ENCODE data around the gene TRAM2. TPM values are rescaled to one million over a fixed set of nuclear protein-coding genes. Genes with fewer than 3 reads are reported as not detected.
A peak's percentile ranks its signal among the peaks of the same experiment; 100 is the strongest.

TRAM2 gene
- total RNA-seq, 2 experiments from 2014 or later: 5.7 to 6.5 TPM

GRCh38 chr6:52546192-52546591 lies 30.7 kb downstream of the TRAM2 start:
- CTCF ChIA-PET: no interaction called here

GRCh38 chr6:52545406-52546119 lies 31.3 kb downstream of the TRAM2 start:
- Mint-ChIP-seq H3K27me3 (no peaks in the 10 kb centered on the region), H3K36me3 (ENCODE audit: low read depth) (no peaks in the 10 kb centered on the region), H3K27ac (no peak overlapping the region), H3K4me3 (no peak overlapping the region), H3K9me3 (no peaks in the 10 kb centered on the region), H3K4me1 (peaks cover 3% of the 10 kb centered on the region)
- no peak for DNase-seq
- ChIA-PET CTCF (interaction anchor here (0.6 kb wide), 1 partner anchor 501 kb away, joined by 4 read pairs; no protein-coding TSS in a partner anchor), POLR2A (no interaction called here)

More at GRCh38 chr6:52546192-52546591, 30.7 kb downstream of the TRAM2 start:
- Mint-ChIP-seq H3K4me3 (no peak overlapping the region), H3K27ac (no peak overlapping the region), H3K36me3 (ENCODE audit: low read depth) (no peaks in the 10 kb centered on the region), H3K4me1 (peaks cover 3% of the 10 kb centered on the region), H3K9me3 (no peaks in the 10 kb centered on the region), H3K27me3 (no peaks in the 10 kb centered on the region)
- no peak for DNase-seq
- POLR2A ChIA-PET: no interaction called here

- no peak overlapping the region for H3K4me3 Mint-ChIP-seq
- no peak for DNase-seq
- no peaks in the 10 kb centered on the region for H3K27me3 Mint-ChIP-seq
- CTCF ChIA-PET: interaction anchor here (0.6 kb wide), 1 partner anchor 502 kb away, joined by 4 read pairs; no protein-coding TSS in a partner anchor
- H3K27ac Mint-ChIP-seq: no peak overlapping the region
- H3K4me1 Mint-ChIP-seq: peaks cover 3% of the 10 kb centered on the region
- no peaks in the 10 kb centered on the region for H3K36me3 Mint-ChIP-seq (ENCODE audit: low read depth)
- POLR2A ChIA-PET: no interaction called here
- H3K9me3 Mint-ChIP-seq: no peaks in the 10 kb centered on the region
These were observed 32.1 kb downstream of the TRAM2 start for GRCh38 chr6:52544602-52545405.

- Mint-ChIP-seq H3K9me3 (no peaks in the 10 kb centered on the region), H3K4me1 (peaks cover 3% of the 10 kb centered on the region), H3K36me3 (ENCODE audit: low read depth) (no peaks in the 10 kb centered on the region), H3K27me3 (no peaks in the 10 kb centered on the region), H3K27ac (no peak overlapping the region), H3K4me3 (no peak overlapping the region)
- no peak for DNase-seq
- ChIA-PET CTCF (no interaction called here), POLR2A (no interaction called here)
These were observed 32.9 kb downstream of the TRAM2 start for GRCh38 chr6:52543729-52544601.

- no peaks in the 10 kb centered on the region for H3K27me3 Mint-ChIP-seq
- H3K36me3 Mint-ChIP-seq (ENCODE audit: low read depth): no peaks in the 10 kb centered on the region
- peaks cover 3% of the 10 kb centered on the region for H3K4me1 Mint-ChIP-seq
- no peak for DNase-seq
- no peaks in the 10 kb centered on the region for H3K9me3 Mint-ChIP-seq
- CTCF ChIA-PET: no interaction called here
- no peak overlapping the region for H3K4me3 Mint-ChIP-seq
- H3K27ac Mint-ChIP-seq: no peak overlapping the region
- POLR2A ChIA-PET: no interaction called here
These were observed 33.6 kb downstream of the TRAM2 start for GRCh38 chr6:52543262-52543661.

GRCh38 chr6:52541135-52541534 lies 35.7 kb downstream of the TRAM2 start:
- ChIA-PET POLR2A (interaction anchor here (1.3 kb wide), 1 partner anchor 25 kb away, joined by 3 read pairs; no protein-coding TSS in a partner anchor), CTCF (interaction anchor here (1.0 to 1.4 kb wide), 2 partner anchors 8 to 35 kb away, joined by 3 read pairs; partner anchors contain the start of gene TRAM2)
- peaks cover 25% of the 10 kb centered on the region for H3K4me1 Mint-ChIP-seq
- H3K27ac Mint-ChIP-seq: no peak overlapping the region
- H3K27me3 Mint-ChIP-seq: no peaks in the 10 kb centered on the region
- H3K9me3 Mint-ChIP-seq: no peaks in the 10 kb centered on the region
- DNase-seq: no peak
- no peaks in the 10 kb centered on the region for H3K36me3 Mint-ChIP-seq (ENCODE audit: low read depth)
- H3K4me3 Mint-ChIP-seq: no peak overlapping the region

GRCh38 chr6:52540286-52540902 lies 36.5 kb downstream of the TRAM2 start:
- no peaks in the 10 kb centered on the region for H3K9me3 Mint-ChIP-seq
- no peak overlapping the region for H3K27ac Mint-ChIP-seq
- peaks cover 32% of the 10 kb centered on the region for H3K4me1 Mint-ChIP-seq
- no peaks in the 10 kb centered on the region for H3K36me3 Mint-ChIP-seq (ENCODE audit: low read depth)
- CTCF ChIA-PET: interaction anchor here (1.4 kb wide), 1 partner anchor 9 kb away, joined by 3 read pairs; no protein-coding TSS in a partner anchor
- H3K4me3 Mint-ChIP-seq: no peak overlapping the region
- POLR2A ChIA-PET: interaction anchor here (1.3 kb wide), 1 partner anchor 26 kb away, joined by 3 read pairs; no protein-coding TSS in a partner anchor
- no peaks in the 10 kb centered on the region for H3K27me3 Mint-ChIP-seq
- DNase-seq: no peak

GRCh38 chr6:52539607-52540006 lies 37.3 kb downstream of the TRAM2 start:
- Mint-ChIP-seq H3K27me3 (no peaks in the 10 kb centered on the region), H3K9me3 (no peaks in the 10 kb centered on the region), H3K36me3 (ENCODE audit: low read depth) (peaks cover 3% of the 10 kb centered on the region), H3K27ac (no peak overlapping the region), H3K4me1 (peaks cover 40% of the 10 kb centered on the region), H3K4me3 (no peak overlapping the region)
- DNase-seq: no peak
- ChIA-PET CTCF (no interaction called here), POLR2A (interaction anchor here (1.3 kb wide), 1 partner anchor 27 kb away, joined by 3 read pairs; no protein-coding TSS in a partner anchor)

- CTCF ChIA-PET: interaction anchor here (0.6 kb wide), 1 partner anchor 131 kb away, joined by 4 read pairs; no protein-coding TSS in a partner anchor
- Mint-ChIP-seq H3K36me3 (ENCODE audit: low read depth) (peaks cover 3% of the 10 kb centered on the region), H3K27me3 (no peaks in the 10 kb centered on the region), H3K4me3 (no peak overlapping the region), H3K9me3 (no peaks in the 10 kb centered on the region), H3K4me1 (peaks cover 43% of the 10 kb centered on the region), H3K27ac (no peak overlapping the region)
- no peak for DNase-seq
- POLR2A ChIA-PET: no interaction called here
These were observed 37.9 kb downstream of the TRAM2 start for GRCh38 chr6:52538901-52539354.

GRCh38 chr6:52538252-52538900 lies 38.5 kb downstream of the TRAM2 start:
- peaks cover 3% of the 10 kb centered on the region for H3K36me3 Mint-ChIP-seq (ENCODE audit: low read depth)
- H3K9me3 Mint-ChIP-seq: no peaks in the 10 kb centered on the region
- no peak for DNase-seq
- peaks cover 43% of the 10 kb centered on the region for H3K4me1 Mint-ChIP-seq
- H3K27me3 Mint-ChIP-seq: no peaks in the 10 kb centered on the region
- no peak overlapping the region for H3K27ac Mint-ChIP-seq
- ChIA-PET CTCF (interaction anchor here (0.6 kb wide), 1 partner anchor 131 kb away, joined by 4 read pairs; no protein-coding TSS in a partner anchor), POLR2A (no interaction called here)
- no peak overlapping the region for H3K4me3 Mint-ChIP-seq

- H3K27me3 Mint-ChIP-seq: no peaks in the 10 kb centered on the region
- CTCF ChIA-PET: interaction anchor here (0.5 to 1.0 kb wide), 2 partner anchors 115 to 1189 kb away, joined by 3 read pairs; no protein-coding TSS in a partner anchor
- H3K4me1 Mint-ChIP-seq: peaks cover 43% of the 10 kb centered on the region
- H3K4me3 Mint-ChIP-seq: no peak overlapping the region
- H3K9me3 Mint-ChIP-seq: no peaks in the 10 kb centered on the region
- POLR2A ChIA-PET: no interaction called here
- peaks cover 3% of the 10 kb centered on the region for H3K36me3 Mint-ChIP-seq (ENCODE audit: low read depth)
- no peak for DNase-seq
- H3K27ac Mint-ChIP-seq: peak overlapping the region; percentile 47
These were observed 39.7 kb downstream of the TRAM2 start for GRCh38 chr6:52537001-52537753.

Measured in activated CD4-positive, alpha-beta memory T cell treated with anti-CD3 and anti-CD28 coated beads, Interleukin-2, amount 10 ng/mL, durations not matched to agents 7 days and 5 days (primary cell).